Mammary epithelial cell (primary cell): ENCODE results near the gene TUBA3C.

Source experiments
- EZH2 ChIP-seq: IDR thresholded peaks from 2 replicates; pipeline ENCODE4 v1.6.1; 2012; ENCODE audit warnings: low read length, inconsistent platforms, borderline replicate concordance
- TF ChIP-seq, protein P1 (sequence below), 2 donors: IDR thresholded peaks in 1 of 2; conservative IDR thresholded peaks in 1 of 2; 2 replicates each; pipeline ENCODE4 v1.5.1; 2011 to 2012; ENCODE audit warnings: inconsistent platforms in 2 of 2, low read length in 2 of 2, mild to moderate bottlenecking in 2 of 2, control low read depth in 1 of 2, low read depth in 1 of 2; ENCODE audit not compliant: insufficient read depth in 1 of 2; ENCODE audit errors: extremely low read depth in 1 of 2

DNA sequence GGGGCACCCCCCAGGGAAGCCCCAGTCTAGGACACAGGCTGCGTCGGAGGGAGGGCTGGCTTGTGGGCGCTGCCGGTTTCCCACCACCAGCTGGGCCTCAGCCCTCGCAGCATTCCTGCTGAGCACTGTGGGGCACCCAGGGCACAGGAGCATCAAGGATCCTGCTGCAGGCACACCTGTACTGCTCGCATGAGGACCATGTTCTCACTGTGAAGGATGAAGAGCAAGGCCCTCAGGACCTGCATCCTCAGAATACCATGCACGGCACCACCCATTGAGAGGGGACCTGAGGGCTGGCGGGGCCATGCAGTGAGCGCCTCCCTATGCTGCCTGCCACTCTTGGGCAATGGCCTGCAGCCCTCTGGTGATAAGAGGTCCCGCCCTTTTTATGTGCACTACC is 31.4 kb downstream of the TUBA3C start:
- TF ChIP-seq, protein P1, sequence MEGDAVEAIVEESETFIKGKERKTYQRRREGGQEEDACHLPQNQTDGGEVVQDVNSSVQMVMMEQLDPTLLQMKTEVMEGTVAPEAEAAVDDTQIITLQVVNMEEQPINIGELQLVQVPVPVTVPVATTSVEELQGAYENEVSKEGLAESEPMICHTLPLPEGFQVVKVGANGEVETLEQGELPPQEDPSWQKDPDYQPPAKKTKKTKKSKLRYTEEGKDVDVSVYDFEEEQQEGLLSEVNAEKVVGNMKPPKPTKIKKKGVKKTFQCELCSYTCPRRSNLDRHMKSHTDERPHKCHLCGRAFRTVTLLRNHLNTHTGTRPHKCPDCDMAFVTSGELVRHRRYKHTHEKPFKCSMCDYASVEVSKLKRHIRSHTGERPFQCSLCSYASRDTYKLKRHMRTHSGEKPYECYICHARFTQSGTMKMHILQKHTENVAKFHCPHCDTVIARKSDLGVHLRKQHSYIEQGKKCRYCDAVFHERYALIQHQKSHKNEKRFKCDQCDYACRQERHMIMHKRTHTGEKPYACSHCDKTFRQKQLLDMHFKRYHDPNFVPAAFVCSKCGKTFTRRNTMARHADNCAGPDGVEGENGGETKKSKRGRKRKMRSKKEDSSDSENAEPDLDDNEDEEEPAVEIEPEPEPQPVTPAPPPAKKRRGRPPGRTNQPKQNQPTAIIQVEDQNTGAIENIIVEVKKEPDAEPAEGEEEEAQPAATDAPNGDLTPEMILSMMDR (conservative IDR thresholded peaks at IDR 0.05 in 1 of 2, IDR thresholded peaks at IDR 0.05 in 1 of 2; ENCODE audit: extremely low read depth in 1 of 2, insufficient read depth in 1 of 2, low read depth in 1 of 2, low read length in 2 of 2), result no peak
- no peak for TF ChIP-seq EZH2
